Measurements from ENCODE around the gene CCDC40.
A peak's percentile ranks its signal among the peaks of the same experiment; 100 is the strongest.

Gene CCDC40

DNA sequence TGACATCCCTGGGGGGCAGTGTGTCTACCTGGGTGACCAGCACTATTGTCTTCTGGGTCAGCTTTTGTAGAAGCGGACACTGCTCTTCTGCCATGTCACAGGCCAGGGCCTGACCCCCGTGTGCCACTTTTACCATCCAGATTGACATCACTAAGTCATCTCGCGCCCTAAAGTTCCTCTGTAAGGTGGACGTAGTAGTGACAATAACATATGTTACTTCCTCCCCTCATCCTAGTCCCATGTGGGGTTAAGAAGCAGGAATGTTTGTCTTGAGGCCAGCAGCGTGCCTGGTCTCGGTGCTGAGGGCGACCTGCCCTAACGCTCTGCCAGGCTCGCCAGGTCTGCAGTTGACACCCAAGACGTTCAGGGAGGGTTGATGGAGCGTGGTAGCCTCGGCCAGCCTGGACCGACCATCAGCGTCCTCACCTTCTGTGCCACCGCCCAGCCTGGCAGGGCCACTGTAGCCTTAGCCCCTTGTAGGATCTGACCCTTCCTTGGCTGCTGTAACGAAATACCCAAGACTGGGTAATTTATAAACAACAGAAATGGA, 85.7 kb downstream of the CCDC40 start:
- Histone ChIP-seq H3K36me3 (ENCODE audit: control insufficient read depth, insufficient read depth, low read length) (no peaks in the 10 kb centered on the region), H3K27me3 (replicated peaks; ENCODE audit: control insufficient read depth, insufficient read depth, low read length) (no peaks in the 10 kb centered on the region), H3K4me3 (replicated peaks; ENCODE audit: low read depth, low read length) (no peak overlapping the region)
- TF ChIP-seq, protein P1, sequence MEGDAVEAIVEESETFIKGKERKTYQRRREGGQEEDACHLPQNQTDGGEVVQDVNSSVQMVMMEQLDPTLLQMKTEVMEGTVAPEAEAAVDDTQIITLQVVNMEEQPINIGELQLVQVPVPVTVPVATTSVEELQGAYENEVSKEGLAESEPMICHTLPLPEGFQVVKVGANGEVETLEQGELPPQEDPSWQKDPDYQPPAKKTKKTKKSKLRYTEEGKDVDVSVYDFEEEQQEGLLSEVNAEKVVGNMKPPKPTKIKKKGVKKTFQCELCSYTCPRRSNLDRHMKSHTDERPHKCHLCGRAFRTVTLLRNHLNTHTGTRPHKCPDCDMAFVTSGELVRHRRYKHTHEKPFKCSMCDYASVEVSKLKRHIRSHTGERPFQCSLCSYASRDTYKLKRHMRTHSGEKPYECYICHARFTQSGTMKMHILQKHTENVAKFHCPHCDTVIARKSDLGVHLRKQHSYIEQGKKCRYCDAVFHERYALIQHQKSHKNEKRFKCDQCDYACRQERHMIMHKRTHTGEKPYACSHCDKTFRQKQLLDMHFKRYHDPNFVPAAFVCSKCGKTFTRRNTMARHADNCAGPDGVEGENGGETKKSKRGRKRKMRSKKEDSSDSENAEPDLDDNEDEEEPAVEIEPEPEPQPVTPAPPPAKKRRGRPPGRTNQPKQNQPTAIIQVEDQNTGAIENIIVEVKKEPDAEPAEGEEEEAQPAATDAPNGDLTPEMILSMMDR (IDR thresholded peaks at IDR 0.05; ENCODE audit: insufficient read depth, low read length, poor library complexity, severe bottlenecking): no peak
- no peak for DNase-seq (ENCODE audit: extremely low read depth, insufficient read length)

DNA sequence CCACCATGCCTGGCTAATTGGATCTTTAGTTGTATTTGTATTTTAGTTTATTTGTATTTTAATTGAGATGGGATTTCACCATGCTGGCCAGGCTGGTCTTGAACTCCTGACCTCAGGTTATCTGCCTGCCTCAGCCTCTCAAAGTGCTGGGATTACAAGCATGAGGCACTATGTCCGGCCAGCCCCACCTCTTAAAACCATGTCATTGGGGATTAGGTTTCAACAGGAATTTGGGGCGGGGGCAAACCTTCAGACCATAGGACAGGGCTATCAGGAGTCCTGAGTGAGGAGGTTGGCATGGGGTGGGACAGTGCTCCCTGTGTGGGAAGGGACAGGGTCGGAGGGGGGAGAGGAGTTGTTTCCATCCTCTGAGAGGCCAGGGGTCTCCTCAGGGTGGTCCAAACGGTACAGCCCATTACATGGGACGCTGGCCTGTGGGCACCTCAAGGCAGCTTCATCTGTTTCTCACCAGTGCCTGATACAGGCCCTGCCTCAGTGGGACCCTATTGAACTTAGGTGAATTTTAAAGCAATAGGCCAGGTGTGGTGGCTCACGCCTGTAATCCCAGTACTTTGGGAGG, 86.6 kb downstream of the CCDC40 start:
- DNase-seq (ENCODE audit: extremely low read depth, insufficient read length): no peak
- TF ChIP-seq, protein P1 (IDR thresholded peaks at IDR 0.05; ENCODE audit: insufficient read depth, low read length, poor library complexity, severe bottlenecking): no peak

DNA sequence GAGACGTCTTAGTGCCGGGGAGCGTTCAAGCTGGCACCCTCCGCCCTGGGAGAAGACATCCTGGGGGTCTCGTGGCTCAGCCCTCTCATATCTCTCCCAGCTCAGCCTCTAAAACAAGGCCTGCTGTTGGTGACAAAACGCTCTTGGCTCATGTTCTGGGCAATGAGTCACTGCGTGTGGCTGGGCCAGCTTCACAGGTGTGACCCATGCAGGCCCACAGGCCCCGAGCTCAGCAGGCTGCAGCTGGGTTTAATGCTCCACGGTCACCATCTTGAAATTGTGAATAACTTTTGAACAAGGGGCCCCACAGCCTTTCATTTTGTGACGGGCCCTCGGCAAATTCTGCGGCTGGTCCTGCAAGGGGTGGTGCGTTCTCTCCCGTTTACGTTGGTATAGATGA, 87.3 kb downstream of the CCDC40 start:
- no peak overlapping the region for H3K4me3 ChIP-seq (replicated peaks; ENCODE audit: low read depth, low read length)
- no peak for DNase-seq (ENCODE audit: extremely low read depth, insufficient read length)
- no peaks in the 10 kb centered on the region for H3K27me3 ChIP-seq (replicated peaks; ENCODE audit: control insufficient read depth, insufficient read depth, low read length)
- TF ChIP-seq, protein P1 (IDR thresholded peaks at IDR 0.05; ENCODE audit: insufficient read depth, low read length, poor library complexity, severe bottlenecking): no peak
- no peaks in the 10 kb centered on the region for H3K36me3 ChIP-seq (ENCODE audit: control insufficient read depth, insufficient read depth, low read length)

More for the DNA sequence above, 86.6 kb downstream of the CCDC40 start:
- Histone ChIP-seq H3K27me3 (replicated peaks; ENCODE audit: control insufficient read depth, insufficient read depth, low read length) (no peaks in the 10 kb centered on the region), H3K4me3 (replicated peaks; ENCODE audit: low read depth, low read length) (no peak overlapping the region), H3K36me3 (ENCODE audit: control insufficient read depth, insufficient read depth, low read length) (no peaks in the 10 kb centered on the region)

DNA sequence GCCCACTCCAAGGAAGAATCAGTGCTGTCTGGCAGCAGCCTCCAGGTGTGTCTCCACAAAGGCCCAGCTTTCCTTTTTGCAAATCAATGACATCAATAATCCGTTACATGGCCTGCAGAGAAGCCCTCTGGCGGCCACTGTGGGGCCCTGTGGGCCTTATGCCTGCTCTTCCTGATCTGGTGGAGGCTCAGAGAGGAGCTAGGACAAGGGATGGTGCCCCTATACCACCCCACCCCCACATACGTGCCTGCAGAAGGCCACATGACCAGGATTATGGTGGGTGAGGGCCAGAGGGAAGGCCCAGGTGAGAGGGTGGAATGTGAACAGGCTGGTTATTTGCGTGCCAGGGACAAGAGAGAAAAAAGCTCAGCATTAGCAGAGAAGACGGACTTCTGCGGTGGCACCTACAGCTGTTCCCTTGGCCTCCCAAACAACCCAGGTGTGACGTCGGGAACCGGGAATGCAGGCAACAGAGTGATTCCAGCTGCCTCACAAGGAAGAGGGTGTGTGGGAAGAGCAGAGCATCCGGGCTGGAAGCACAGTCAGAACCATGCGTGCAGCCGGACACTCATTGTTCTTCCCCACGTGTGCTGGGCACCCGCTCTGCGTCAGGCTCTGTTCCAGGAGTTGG, 88.0 kb downstream of the CCDC40 start:
- TF ChIP-seq, protein P1 (IDR thresholded peaks at IDR 0.05; ENCODE audit: insufficient read depth, low read length, poor library complexity, severe bottlenecking): peak; percentile 53
- H3K4me3 ChIP-seq (replicated peaks; ENCODE audit: low read depth, low read length): no peak overlapping the region
- H3K36me3 ChIP-seq (ENCODE audit: control insufficient read depth, insufficient read depth, low read length): no peaks in the 10 kb centered on the region
- no peaks in the 10 kb centered on the region for H3K27me3 ChIP-seq (replicated peaks; ENCODE audit: control insufficient read depth, insufficient read depth, low read length)
- DNase-seq (ENCODE audit: extremely low read depth, insufficient read length): no peak

DNA sequence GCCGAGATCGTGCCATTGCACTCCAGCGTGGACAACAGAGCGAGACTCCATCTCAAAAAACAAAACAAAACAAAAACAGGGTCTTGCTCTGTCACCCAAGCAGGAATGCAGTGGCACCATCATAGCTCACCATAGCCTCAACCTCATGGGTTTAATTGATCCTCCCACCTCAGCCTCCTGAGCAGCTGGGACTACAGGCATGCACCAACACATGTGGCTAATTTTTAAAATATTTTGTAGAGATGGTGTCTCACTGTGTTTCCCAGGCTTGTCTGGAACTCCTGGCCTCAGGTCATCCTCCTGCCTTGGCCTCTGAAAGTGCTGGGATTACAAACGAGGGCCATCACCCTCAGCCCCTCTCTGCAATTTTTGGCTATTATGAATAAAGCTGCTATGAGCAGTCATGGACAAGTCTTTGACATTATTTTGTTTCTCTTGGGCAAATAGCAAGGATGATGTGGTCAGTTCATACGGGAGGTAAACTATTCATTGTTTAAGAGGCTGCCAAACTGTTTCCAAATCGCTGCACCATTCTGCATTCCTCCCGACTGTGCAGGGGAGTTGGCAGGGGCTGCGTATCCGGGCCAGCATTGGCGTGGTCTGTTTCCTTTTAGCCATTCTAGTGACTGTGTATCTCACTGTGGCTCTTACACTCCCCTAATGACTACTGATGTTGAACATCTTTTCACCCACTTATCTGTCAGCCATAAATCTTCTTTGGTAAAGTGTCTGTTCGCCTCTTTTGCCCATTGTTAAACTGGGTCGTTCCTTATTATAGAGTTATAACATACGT, 89.4 kb downstream of the CCDC40 start:
- Histone ChIP-seq H3K36me3 (ENCODE audit: control insufficient read depth, insufficient read depth, low read length) (no peaks in the 10 kb centered on the region), H3K4me3 (replicated peaks; ENCODE audit: low read depth, low read length) (no peak overlapping the region), H3K27me3 (replicated peaks; ENCODE audit: control insufficient read depth, insufficient read depth, low read length) (no peaks in the 10 kb centered on the region)
- no peak for DNase-seq (ENCODE audit: extremely low read depth, insufficient read length)
- TF ChIP-seq, protein P1 (IDR thresholded peaks at IDR 0.05; ENCODE audit: insufficient read depth, low read length, poor library complexity, severe bottlenecking): no peak

Data from GM06990 (cell line).